Kasumi-1 (cell line): Measurements from ENCODE around the gene DEDD.

Experiments used
- DNase-seq, 2 experiments: peaks; one replicate each; lab custom pipeline; 2025; lab: John Stamatoyannopoulos, UW

The DEDD gene

DNA sequence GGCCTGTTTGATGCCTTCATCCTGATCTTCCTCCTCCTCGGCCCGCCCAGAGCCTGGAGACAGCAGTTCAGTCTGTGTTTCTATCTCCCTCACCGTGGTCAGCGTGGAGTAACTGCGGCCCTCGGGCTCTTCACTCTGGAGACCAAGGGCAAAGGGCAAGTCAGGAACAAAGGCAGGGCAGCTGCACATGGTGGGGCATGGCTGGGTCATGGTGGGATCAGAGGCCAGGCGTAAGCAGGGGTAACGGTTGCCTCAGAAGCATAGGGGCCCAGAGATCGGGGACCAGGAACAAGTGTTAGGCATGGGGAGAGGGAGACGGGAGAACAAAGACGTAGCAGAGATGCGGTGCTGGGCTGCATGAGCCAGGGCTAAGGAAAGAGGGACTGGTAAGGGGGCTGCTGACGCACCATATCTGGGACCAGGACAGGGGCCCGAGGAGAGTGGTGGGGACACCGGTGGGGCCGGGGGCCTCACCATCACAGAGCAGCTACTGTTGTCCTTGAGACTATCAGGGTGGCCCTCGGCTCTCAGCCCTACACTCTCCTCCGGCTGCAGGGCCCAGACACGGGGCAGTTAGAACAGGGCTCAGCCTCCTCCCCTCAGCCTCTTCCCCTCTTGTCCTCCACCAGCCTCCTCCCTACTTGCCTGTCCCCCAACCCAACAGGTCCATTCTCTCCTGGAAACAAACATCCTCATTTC lies 59.6 kb downstream of the DEDD start:
- no peak for DNase-seq

DNA sequence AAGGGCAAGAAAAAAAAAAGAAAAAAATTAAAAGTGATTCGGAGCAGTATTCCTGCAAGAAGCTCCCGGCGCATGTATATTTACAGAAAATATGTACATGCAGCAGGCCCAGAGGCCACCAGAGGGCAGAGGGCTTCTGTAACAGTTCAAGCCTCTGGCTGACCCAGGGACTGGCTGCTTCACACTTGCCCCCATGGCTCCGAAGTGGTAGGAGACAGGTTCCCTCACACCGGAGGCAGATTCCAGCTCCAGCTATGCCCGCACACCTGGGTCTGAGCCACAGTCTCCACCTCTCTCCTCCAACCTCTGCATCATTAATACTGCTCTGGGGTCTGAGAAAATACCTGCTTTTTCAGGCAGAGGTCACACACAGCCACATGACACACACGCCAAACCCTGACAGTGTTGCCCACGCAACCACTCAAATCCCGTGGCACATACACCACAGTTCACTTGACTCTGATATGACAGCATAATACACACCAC lies 60.5 kb downstream of the DEDD start:
- peak; percentile 41 to 70 for DNase-seq
